HG02798 (cell line): ENCODE measurements around the gene PIEZO1.

Source experiments
- ATAC-seq: cut with Tn5 transposase; IDR thresholded peaks from one replicate; pipeline ENCODE4 v1.9.1; 2021; ENCODE audit warnings: mild to moderate bottlenecking; ENCODE audit not compliant: unreplicated experiment, poor library complexity

The PIEZO1 gene

DNA sequence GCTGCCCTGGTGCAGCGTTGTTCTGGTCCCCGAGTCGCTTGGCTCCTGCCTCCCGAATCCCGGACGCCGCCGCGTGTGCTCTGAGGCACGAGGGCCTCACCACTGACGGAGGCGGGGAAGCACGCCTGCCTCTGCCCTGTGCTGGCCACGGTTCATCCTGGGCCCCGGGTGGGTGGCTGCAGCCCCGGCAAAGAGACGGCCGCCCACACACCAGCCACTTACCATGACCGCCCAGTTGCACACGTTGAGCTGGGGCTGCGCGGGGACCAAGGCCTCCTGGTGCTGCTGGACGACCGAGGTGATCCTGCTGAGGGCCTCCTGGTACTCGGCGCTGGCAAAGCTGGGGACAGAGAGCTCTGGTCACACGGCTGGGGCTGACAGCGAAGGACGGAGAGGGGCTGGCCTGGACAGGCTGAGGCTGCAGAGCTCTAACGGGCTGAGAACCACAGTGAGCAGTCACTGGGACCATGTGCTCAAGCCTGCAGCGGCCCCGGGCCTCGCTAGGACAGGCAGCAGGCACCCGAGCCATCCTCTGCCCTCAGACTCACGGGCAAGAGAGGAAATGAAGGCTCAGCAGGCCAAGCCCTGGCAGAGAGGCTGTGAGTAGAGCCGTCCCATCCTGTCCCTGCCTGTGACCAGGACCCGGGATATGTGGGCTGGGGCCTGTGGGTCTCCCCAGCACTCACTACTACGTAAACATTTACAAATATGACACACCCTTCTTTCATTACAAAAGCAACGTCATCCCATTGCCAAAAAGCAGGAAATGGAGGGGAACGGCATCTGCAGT lies 33.0 kb upstream of the PIEZO1 start:
- no peak for ATAC-seq

DNA sequence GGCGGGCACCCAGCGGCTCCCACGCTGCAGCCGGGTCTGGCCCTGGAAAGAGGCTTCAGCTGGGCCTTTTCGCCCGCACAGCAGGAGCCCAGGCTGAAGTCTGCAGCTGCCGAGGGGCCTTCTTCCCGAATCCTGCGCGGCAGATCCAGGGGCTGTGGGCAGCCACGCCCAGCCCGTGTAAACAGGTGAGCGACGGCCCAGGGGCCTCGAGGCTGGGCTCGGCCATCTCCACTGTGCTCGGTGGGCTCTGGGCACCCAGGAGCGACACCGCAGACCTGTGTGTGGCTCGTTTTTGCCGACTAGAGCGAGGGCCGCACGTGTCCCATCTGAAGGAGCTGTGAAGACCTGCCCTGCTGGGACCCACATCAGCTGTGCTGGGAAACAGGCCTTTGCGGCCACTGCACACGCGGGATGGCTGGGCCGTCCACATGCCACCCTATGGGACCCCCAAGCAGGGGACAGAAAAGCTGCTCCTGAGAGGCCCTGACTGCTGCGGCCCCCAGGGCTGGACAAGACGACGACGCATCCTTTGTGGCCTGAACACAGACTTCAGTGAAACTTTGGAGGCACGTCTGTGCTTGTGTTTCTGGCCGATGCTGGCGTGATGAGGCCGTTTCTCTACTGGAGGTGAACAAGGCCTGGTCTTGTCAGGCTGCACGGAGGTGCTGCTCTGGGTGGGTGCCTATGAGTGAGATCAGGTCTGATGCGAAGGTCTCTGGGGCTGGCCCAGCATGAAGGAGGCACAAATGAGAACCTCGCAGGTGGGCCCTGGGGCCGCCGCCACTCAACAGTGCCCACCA lies 31.9 kb upstream of the PIEZO1 start:
- ATAC-seq, result no peak

- ATAC-seq, result no peak
Measured at GRCh38 chr16:88815901-88816589, 31.0 kb upstream of the PIEZO1 start.

DNA sequence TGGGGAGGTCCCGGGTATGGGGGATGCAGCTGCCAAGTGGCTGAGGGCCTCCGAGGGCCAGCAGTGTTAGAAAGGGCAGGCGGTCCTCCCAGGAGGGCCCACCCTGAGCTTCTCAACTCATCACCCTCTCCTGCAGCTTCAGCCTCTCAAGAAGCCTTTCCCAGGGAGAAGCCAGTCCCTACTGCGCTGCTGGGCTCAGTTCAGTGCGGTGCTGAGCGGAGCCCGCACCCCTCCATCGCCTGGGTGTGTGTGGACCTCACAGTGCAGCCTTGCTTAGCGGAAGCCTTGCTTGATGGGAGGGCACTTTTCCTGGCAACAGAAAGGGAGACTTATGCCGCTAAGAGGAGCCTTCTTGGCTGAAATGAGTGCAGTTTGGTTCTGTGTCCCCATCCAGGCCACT lies 30.2 kb upstream of the PIEZO1 start:
- no peak for ATAC-seq

DNA sequence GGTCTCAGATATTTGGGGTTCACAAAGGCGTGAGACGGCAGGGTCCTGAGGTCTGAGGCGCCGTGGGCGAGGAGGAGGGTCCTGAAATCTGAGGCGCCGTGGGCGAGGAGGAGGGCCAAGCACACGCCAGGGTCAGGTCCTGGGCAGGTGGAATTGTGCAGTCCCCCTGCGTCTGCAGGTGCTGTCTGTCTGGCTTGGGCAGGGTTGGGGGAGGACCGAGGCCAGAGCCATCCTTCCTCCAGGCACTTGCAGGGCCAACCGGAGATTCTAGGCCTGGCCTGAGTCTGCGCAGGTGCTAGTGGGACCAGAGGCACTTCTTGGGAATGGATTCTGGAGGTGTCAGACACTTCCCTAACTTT lies 29.1 kb upstream of the PIEZO1 start:
- ATAC-seq, result no peak

DNA sequence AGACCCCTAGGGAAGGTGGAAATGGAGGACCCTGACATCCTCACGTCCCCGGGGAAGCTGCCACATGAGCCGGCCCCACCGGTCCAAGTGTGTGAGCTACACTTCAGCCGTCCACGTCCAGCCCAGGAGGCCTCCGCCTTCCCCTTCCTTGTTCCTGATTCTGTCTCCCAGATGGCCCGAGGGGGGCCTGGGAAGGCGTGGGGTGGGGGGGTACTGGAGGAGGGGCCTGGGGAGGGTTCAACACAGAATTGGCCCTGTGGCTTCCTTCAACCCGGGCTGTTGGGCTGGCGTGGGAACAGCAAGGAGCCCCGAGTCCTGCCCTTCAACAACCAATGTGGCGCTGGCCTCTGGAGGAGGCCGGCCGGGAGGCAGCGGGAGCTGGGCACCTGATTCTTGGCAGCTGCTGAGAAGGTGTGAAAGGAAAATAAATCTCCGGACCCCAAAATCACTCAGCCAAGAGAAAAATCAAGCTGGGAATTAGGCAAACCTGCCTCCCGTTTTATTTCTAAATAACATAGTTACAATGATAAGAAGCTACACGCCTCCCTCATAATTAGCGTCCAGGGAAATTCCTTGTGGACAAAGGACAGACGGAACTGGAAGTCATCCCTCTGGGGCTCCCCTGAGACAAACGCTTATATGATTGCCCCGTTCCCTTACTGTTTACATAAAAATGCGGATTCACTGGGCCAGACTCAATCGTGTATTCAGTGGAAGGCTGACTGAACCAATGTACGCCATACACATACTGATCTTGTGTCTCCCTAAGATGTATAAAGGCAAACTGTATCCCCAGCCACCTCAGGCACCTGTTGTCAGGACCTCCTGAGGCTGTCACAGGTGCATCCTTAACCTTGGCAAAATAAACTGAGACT lies 28.5 kb upstream of the PIEZO1 start:
- no peak for ATAC-seq

- no peak for ATAC-seq
Measured at GRCh38 chr16:88812513-88813268, 27.7 kb upstream of the PIEZO1 start.

DNA sequence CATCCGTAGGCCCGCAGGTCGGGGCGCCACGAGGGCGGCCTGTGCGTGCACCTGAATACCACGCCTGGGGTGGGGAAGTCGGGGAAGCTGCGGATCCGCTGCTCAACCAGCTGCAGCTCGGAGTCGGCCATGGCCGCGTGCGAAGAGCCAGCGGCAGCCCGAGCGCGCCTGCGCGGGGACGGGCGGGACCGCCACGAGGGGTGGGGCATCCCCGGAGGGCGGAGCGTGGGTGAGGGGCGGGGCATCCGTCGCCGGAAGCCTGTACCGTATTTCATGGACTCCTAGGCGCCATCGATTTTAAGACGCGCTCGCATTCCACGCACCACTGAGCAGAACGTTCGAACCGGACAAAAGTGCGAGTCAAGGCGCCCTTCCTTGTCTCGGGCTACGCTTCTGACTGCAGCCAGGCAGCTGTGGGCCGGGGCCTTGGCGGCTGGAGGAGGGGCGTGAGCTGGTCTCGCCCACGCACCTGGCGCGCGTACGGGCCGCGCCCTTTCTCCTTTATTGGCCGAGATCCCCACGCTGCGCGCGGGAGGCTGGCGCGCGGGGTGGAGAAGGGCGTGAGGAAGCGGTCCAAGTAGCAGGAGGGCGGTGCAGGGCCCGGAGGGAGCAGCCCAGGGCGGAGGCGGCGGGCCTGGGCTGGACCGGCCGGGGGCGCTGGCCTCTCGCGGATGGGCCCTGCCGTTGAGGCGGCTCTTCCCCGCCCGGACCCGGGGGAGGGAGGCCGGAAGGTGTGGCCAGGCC lies 26.9 kb upstream of the PIEZO1 start, which contains the start of gene APRT:
Gene APRT (minus strand): TSS at position 160 of the 744 bp plus-strand sequence. CDS start 29 bp downstream, at position 131.
- peak; percentile 81 for ATAC-seq

- peak; percentile 62 for ATAC-seq
Measured at GRCh38 chr16:88810912-88811768, 26.1 kb upstream of the PIEZO1 start.

DNA sequence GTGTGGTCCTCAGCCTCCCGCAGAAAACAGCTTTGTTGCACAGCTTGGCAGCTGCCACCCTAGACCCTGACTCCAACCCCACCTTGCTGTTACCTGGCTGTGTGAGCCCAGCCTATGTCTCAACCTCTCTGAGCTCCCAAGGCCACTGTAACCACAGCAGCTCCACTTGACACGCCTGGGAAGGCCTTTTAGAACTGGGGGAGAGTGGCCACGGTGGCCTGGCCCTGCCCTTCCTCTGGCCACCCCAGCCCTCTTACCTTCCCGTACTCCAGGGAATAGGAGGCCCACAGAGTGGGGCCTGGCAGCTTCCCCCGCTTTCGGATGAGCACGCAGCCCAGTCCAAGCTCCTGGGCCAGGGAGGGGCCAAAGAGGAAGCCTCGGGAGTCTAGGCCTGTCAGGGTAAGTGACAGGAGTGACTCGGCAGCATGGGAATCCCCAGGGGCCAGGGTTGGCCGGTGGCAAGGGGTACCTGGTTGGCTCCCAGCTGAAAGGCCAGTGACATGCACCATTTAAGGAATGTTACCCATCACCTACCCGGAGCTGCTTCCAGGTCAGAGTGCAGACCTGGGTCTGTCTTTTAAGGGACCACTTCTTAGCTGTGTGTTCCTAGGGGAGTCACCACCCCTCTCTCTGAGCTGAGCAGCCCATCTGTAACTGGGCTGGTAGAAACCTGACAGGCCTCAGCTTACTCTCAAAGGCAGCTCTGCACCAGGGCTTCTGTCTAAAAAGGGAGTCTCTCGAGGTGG lies 25.3 kb upstream of the PIEZO1 start:
- no peak for ATAC-seq

DNA sequence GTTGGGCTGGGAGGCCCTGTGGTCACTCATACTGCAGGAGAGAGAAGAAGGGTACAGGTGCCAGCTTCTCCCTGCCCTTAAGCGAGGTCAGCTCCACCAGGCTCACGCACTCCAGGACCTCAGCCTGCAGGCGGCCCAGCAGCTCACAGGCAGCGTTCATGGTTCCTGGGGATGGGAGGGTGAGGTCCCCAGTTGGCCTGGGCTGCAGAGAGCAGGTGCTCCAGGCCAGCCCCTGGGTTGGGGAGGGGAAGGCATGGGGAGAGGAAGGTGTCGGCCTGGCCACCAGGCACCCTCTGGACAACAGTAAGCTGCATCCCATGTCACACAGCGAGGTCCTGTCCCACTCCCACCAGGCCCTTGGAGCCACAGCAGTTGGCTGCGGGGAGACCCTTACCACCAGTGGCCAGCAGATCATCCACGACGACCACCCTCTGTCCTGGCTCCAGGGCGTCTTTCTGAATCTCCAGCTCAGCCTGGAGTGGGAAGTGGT lies 24.7 kb upstream of the PIEZO1 start:
- ATAC-seq, result no peak

GRCh38 chr16:88809068-88809675 lies 24.2 kb upstream of the PIEZO1 start:
- ATAC-seq, result no peak

GRCh38 chr16:88807626-88808453 lies 22.8 kb upstream of the PIEZO1 start:
- no peak for ATAC-seq

GRCh38 chr16:88807142-88807625 lies 22.2 kb upstream of the PIEZO1 start:
- ATAC-seq, result no peak

GRCh38 chr16:88806491-88807111 lies 21.6 kb upstream of the PIEZO1 start:
- no peak for ATAC-seq
